ENCODE data around the gene TESMIN.

GRCh38 chr11:68693484-68693882 is 57.8 kb downstream of the TESMIN start:
- TF ChIP-seq CTCF (IDR thresholded peaks at IDR 0.05) (no peak), FOXP1 (CRISPR knock-in tag; IDR thresholded peaks at IDR 0.05; ENCODE audit: borderline replicate concordance) (no peak), ZNF121 (CRISPR knock-in tag; IDR thresholded peaks at IDR 0.05) (no peak), E2F5 (CRISPR knock-in tag; IDR thresholded peaks at IDR 0.05) (no peak)
